CD4-positive, CD25-positive, alpha-beta regulatory T cell (primary cell): ENCODE measurements around the gene HERC4. TPM values are rescaled to one million over a fixed set of nuclear protein-coding genes. Genes with fewer than 3 reads are reported as not detected.

Source experiments
- ATAC-seq, 2 donors: fragments of 150-1000 bp; cut with Tn5 transposase; one replicate each; pipeline ENCODE4 v1.10.0; 2021; ENCODE audit warnings: low read depth in 2 of 2, moderate number of reproducible peaks in 2 of 2, moderate library complexity in 1 of 2
- DNase-seq, 3 donors: peaks; one replicate each; pipeline versions ENCODE4 v3.0.0 to v3.0.0-alpha.2; 2012 to 2022; ENCODE audit warnings: mixed read lengths in 1 of 3
- H3K27ac ChIP-seq: one replicate; pipeline ENCODE4 v1.7.0; 2013; ENCODE audit warnings: mild to moderate bottlenecking, low read length; ENCODE audit not compliant: insufficient read depth, poor library complexity, severe bottlenecking
- H3K27me3 ChIP-seq: one replicate; pipeline ENCODE4 v1.7.0; 2013; ENCODE audit warnings: low read length; ENCODE audit not compliant: control insufficient read depth, insufficient read depth
- H3K36me3 ChIP-seq: one replicate; pipeline ENCODE4 v1.7.0; 2013; ENCODE audit warnings: mild to moderate bottlenecking, low read length, moderate library complexity; ENCODE audit not compliant: control insufficient read depth, insufficient read depth
- H3K4me1 ChIP-seq: 2 replicates; pipeline ENCODE4 v1.7.0; 2013; ENCODE audit warnings: mild to moderate bottlenecking, low read length; ENCODE audit not compliant: insufficient read depth, control insufficient read depth, poor library complexity, severe bottlenecking
- H3K4me3 ChIP-seq: one replicate; pipeline ENCODE4 v1.7.0; 2013; ENCODE audit warnings: low read depth, mild to moderate bottlenecking, low read length, moderate library complexity
- H3K9me3 ChIP-seq, 2 experiments: 1 replicate in 1 of 2; 2 replicates in 1 of 2; pipeline ENCODE4 v1.7.0; 2013; ENCODE audit warnings: low read length in 2 of 2, mild to moderate bottlenecking in 1 of 2, moderate library complexity in 1 of 2; ENCODE audit not compliant: control insufficient read depth in 2 of 2
- H3K27ac Mint-ChIP-seq, 3 donors: one replicate each; pipeline ENCODE4 v1.8.0; 2020 to 2022; ENCODE audit warnings: mild to moderate bottlenecking in 3 of 3, mixed read lengths in 3 of 3, moderate library complexity in 2 of 3
- H3K27me3 Mint-ChIP-seq: one replicate; pipeline ENCODE4 v1.8.0; 2022; ENCODE audit warnings: mild to moderate bottlenecking, mixed read lengths
- H3K36me3 Mint-ChIP-seq: one replicate; pipeline ENCODE4 v1.8.0; 2020; ENCODE audit warnings: mixed read lengths
- H3K4me1 Mint-ChIP-seq, 4 donors: one replicate each; pipeline ENCODE4 v1.8.0; 2020 to 2022; ENCODE audit warnings: mixed read lengths in 4 of 4, mild to moderate bottlenecking in 1 of 4
- H3K4me3 Mint-ChIP-seq, 4 donors: one replicate each; pipeline ENCODE4 v1.8.0; 2020 to 2022; ENCODE audit warnings: mild to moderate bottlenecking in 4 of 4, mixed read lengths in 4 of 4, moderate library complexity in 3 of 4
- H3K9me3 Mint-ChIP-seq, 7 donors: one replicate each; pipeline ENCODE4 v1.8.0; 2020 to 2022; ENCODE audit warnings: mixed read lengths in 7 of 7, mild to moderate bottlenecking in 3 of 7, moderate library complexity in 2 of 7
- polyA plus RNA-seq, 4 donors: library from polyadenylated mRNA; unstranded; fragments of 300-500 nt; fragmentation: Illumina TruSeq; gene quantifications; one replicate each; pipeline ENCODE4 v1.2.3, GENCODE V29; 2021
- total RNA-seq: library from RNA; stranded (reverse); gene quantifications from one replicate; pipeline ENCODE4 v1.2.3, GENCODE V29; 2022

The HERC4 gene
- total and polyA plus RNA-seq, 5 donors from 2014 or later, result 21.6 to 69.2 (median 24.5) TPM

GRCh38 chr10:67955614-67956013 lies 119.5 kb downstream of the HERC4 start:
- no peaks in the 10 kb centered on the region for H3K27me3 Mint-ChIP-seq
- no peak for ATAC-seq
- H3K27ac Mint-ChIP-seq, result no peak overlapping the region

GRCh38 chr10:67943917-67944316 lies 131.2 kb downstream of the HERC4 start:
- Mint-ChIP-seq H3K36me3 (peaks cover 56% of the 10 kb centered on the region), H3K9me3 (peaks cover 0 to 7% (median 0%) of the 10 kb centered on the region in 7 donors), H3K4me3 (no peak overlapping the region), H3K27ac (peak overlapping the region in 2 of 3 donors; percentile 27 to 54), H3K4me1 (peaks cover 10 to 24% (median 19%) of the 10 kb centered on the region in 4 donors), H3K27me3 (no peaks in the 10 kb centered on the region)
- H3K4me3 ChIP-seq, result no peak overlapping the region
- H3K9me3 ChIP-seq, result no peaks in the 10 kb centered on the region
- no peak for DNase-seq
- no peak overlapping the region for H3K27ac ChIP-seq
- H3K27me3 ChIP-seq, result no peaks in the 10 kb centered on the region
- no peaks in the 10 kb centered on the region for H3K4me1 ChIP-seq
- H3K36me3 ChIP-seq, result peaks cover 67% of the 10 kb centered on the region
- no peak for ATAC-seq

More at GRCh38 chr10:67955614-67956013, 119.5 kb downstream of the HERC4 start:
- Histone ChIP-seq H3K4me3 (no peak overlapping the region), H3K27me3 (no peaks in the 10 kb centered on the region), H3K27ac (no peak overlapping the region), H3K4me1 (no peaks in the 10 kb centered on the region), H3K9me3 (no peaks in the 10 kb centered on the region), H3K36me3 (peaks cover 40% of the 10 kb centered on the region)
- Mint-ChIP-seq H3K36me3 (peaks cover 35% of the 10 kb centered on the region), H3K9me3 (no peaks in the 10 kb centered on the region), H3K4me3 (no peak overlapping the region), H3K4me1 (peaks cover 0 to 16% (median 12%) of the 10 kb centered on the region in 4 donors)
- DNase-seq, result no peak

- no peaks in the 10 kb centered on the region for H3K27me3 ChIP-seq
- H3K36me3 ChIP-seq, result peaks cover 69% of the 10 kb centered on the region
- ATAC-seq, result no peak
- H3K36me3 Mint-ChIP-seq, result peaks cover 27% of the 10 kb centered on the region
- no peak overlapping the region for H3K27ac ChIP-seq
- peak overlapping the region in 1 of 3 donors; percentile 20 for H3K27ac Mint-ChIP-seq
- no peaks in the 10 kb centered on the region for H3K9me3 Mint-ChIP-seq
- no peaks in the 10 kb centered on the region for H3K9me3 ChIP-seq
- H3K27me3 Mint-ChIP-seq, result no peaks in the 10 kb centered on the region
- H3K4me3 ChIP-seq, result no peak overlapping the region
- peaks cover 0 to 2% (median 0%) of the 10 kb centered on the region in 4 donors for H3K4me1 Mint-ChIP-seq
- DNase-seq, result no peak
- no peaks in the 10 kb centered on the region for H3K4me1 ChIP-seq
- H3K4me3 Mint-ChIP-seq, result no peak overlapping the region
These were observed 138.7 kb downstream of the HERC4 start for GRCh38 chr10:67936416-67936815.

DNA sequence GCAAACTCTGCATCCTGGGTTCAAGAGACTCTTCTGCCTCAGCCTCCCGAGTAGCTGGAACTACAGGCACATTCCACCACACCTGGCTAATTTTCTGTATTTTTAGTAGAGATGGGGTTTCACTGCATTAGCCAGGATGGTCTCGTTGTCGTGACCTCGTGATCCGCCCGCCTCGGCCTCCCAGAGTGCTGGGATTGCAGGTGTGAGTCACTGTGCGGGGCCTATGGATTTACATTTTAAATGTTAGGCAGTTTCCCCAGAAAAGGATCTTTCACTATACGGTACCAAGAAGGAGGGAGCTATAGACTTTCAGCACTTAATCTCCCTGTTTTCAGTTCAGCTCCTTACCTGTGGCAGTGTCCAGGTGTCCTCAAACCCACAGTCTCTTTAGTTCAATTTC lies 139.9 kb downstream of the HERC4 start:
- no peak overlapping the region for H3K4me3 ChIP-seq
- Mint-ChIP-seq H3K36me3 (peaks cover 32% of the 10 kb centered on the region), H3K9me3 (no peaks in the 10 kb centered on the region), H3K4me1 (peaks cover 0 to 2% (median 0%) of the 10 kb centered on the region in 4 donors), H3K27me3 (no peaks in the 10 kb centered on the region), H3K27ac (peak overlapping the region in 2 of 3 donors; percentile 20 to 46), H3K4me3 (no peak overlapping the region)
- H3K4me1 ChIP-seq, result no peaks in the 10 kb centered on the region
- no peak overlapping the region for H3K27ac ChIP-seq
- H3K27me3 ChIP-seq, result no peaks in the 10 kb centered on the region
- peaks cover 71% of the 10 kb centered on the region for H3K36me3 ChIP-seq
- no peaks in the 10 kb centered on the region for H3K9me3 ChIP-seq
- no peak for DNase-seq
- ATAC-seq, result no peak

- Histone ChIP-seq H3K36me3 (peaks cover 73% of the 10 kb centered on the region), H3K4me1 (no peaks in the 10 kb centered on the region), H3K9me3 (no peaks in the 10 kb centered on the region), H3K27ac (no peak overlapping the region), H3K4me3 (no peak overlapping the region), H3K27me3 (no peaks in the 10 kb centered on the region)
- no peaks in the 10 kb centered on the region for H3K27me3 Mint-ChIP-seq
- DNase-seq (no peak), ATAC-seq (no peak)
- H3K9me3 Mint-ChIP-seq, result no peaks in the 10 kb centered on the region
- H3K4me3 Mint-ChIP-seq, result no peak overlapping the region
- H3K27ac Mint-ChIP-seq, result peak overlapping the region in 1 of 3 donors; percentile 56
- peaks cover 0 to 2% (median 0%) of the 10 kb centered on the region in 4 donors for H3K4me1 Mint-ChIP-seq
- peaks cover 30% of the 10 kb centered on the region for H3K36me3 Mint-ChIP-seq
These were observed 140.7 kb downstream of the HERC4 start for GRCh38 chr10:67934336-67934735.

DNA sequence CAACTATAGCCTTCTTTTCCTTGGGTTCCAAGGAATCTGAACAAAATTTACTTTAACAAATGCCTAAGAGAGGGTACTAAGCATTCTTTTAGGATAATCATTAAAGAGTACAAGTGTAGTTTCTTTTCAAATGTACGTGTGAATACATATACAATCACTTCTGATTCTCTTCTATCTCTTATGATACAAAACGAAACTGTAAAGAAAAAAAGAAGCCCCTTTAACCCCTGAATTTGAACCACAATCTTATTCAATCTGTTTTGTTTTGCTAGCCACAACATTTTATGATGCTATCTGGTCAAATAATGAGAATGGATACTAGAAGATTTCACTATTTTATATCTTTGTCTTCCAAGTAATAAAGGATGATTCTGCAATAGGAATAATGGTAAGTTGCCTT lies 141.9 kb downstream of the HERC4 start:
- H3K36me3 ChIP-seq, result peaks cover 66% of the 10 kb centered on the region
- DNase-seq (no peak), ATAC-seq (no peak)
- H3K9me3 ChIP-seq, result no peaks in the 10 kb centered on the region
- no peaks in the 10 kb centered on the region for H3K27me3 ChIP-seq
- Mint-ChIP-seq H3K27ac (peak overlapping the region in 2 of 3 donors; percentile 6 to 10), H3K27me3 (no peaks in the 10 kb centered on the region), H3K9me3 (no peaks in the 10 kb centered on the region), H3K4me3 (no peak overlapping the region), H3K36me3 (peaks cover 29% of the 10 kb centered on the region), H3K4me1 (peaks cover 0 to 2% (median 0%) of the 10 kb centered on the region in 4 donors)
- H3K27ac ChIP-seq, result no peak overlapping the region
- H3K4me1 ChIP-seq, result no peaks in the 10 kb centered on the region
- H3K4me3 ChIP-seq, result no peak overlapping the region

GRCh38 chr10:67926951-67927350 lies 148.1 kb downstream of the HERC4 start:
- H3K27ac Mint-ChIP-seq, result peak overlapping the region in 1 of 3 donors; percentile 35
- H3K27me3 Mint-ChIP-seq, result no peaks in the 10 kb centered on the region
- H3K36me3 Mint-ChIP-seq, result peaks cover 37% of the 10 kb centered on the region

GRCh38 chr10:67925449-67926005 lies 149.6 kb downstream of the HERC4 start:
- H3K4me3 ChIP-seq, result no peak overlapping the region
- H3K36me3 ChIP-seq, result peaks cover 61% of the 10 kb centered on the region
- H3K36me3 Mint-ChIP-seq, result peaks cover 32% of the 10 kb centered on the region
- H3K27ac Mint-ChIP-seq, result no peak overlapping the region
- DNase-seq (no peak), ATAC-seq (no peak)
- no peaks in the 10 kb centered on the region for H3K9me3 ChIP-seq
- H3K9me3 Mint-ChIP-seq, result no peaks in the 10 kb centered on the region
- H3K27ac ChIP-seq, result no peak overlapping the region
- no peaks in the 10 kb centered on the region for H3K27me3 ChIP-seq
- H3K27me3 Mint-ChIP-seq, result no peaks in the 10 kb centered on the region
- peaks cover 0 to 8% (median 3%) of the 10 kb centered on the region in 4 donors for H3K4me1 Mint-ChIP-seq
- no peaks in the 10 kb centered on the region for H3K4me1 ChIP-seq
- no peak overlapping the region for H3K4me3 Mint-ChIP-seq

More at GRCh38 chr10:67926951-67927350, 148.1 kb downstream of the HERC4 start:
- H3K27me3 ChIP-seq, result no peaks in the 10 kb centered on the region
- Mint-ChIP-seq H3K4me1 (peaks cover 0 to 8% (median 3%) of the 10 kb centered on the region in 4 donors), H3K9me3 (no peaks in the 10 kb centered on the region), H3K4me3 (no peak overlapping the region)
- H3K27ac ChIP-seq, result no peak overlapping the region
- ATAC-seq (no peak), DNase-seq (no peak)
- H3K4me1 ChIP-seq, result no peaks in the 10 kb centered on the region
- H3K9me3 ChIP-seq, result no peaks in the 10 kb centered on the region
- H3K36me3 ChIP-seq, result peaks cover 70% of the 10 kb centered on the region
- no peak overlapping the region for H3K4me3 ChIP-seq
